KMS-11 (cell line): ENCODE data around the gene MAPK8IP2.

Experiments
- H2AFZ ChIP-seq: fragments of 200-600 bp; sonication (generic); 2 replicates; pipeline ENCODE4 v1.6.1; 2016; ENCODE audit warnings: antibody characterized with exemption, mixed run types, low read depth
- H3K27ac ChIP-seq: fragments of 200-600 bp; sonication (generic); 2 replicates; pipeline ENCODE4 v1.6.1; 2016; ENCODE audit warnings: mild to moderate bottlenecking, mixed run types
- H3K27me3 ChIP-seq: fragments of 200-600 bp; sonication (generic); 2 replicates; pipeline ENCODE4 v1.6.1; 2017; ENCODE audit warnings: mild to moderate bottlenecking, low read depth, mixed run types, moderate library complexity; ENCODE audit not compliant: insufficient read depth
- H3K36me3 ChIP-seq: fragments of 200-600 bp; sonication (generic); 2 replicates; pipeline ENCODE4 v1.6.1; 2017; ENCODE audit warnings: mild to moderate bottlenecking, mixed run types; ENCODE audit not compliant: insufficient read depth
- H3K4me1 ChIP-seq: fragments of 200-600 bp; sonication (generic); 2 replicates; pipeline ENCODE4 v1.6.1; 2016; ENCODE audit warnings: mild to moderate bottlenecking, low read depth, mixed run types; ENCODE audit not compliant: poor library complexity, severe bottlenecking
- H3K4me2 ChIP-seq: fragments of 200-600 bp; sonication (generic); 2 replicates; pipeline ENCODE4 v1.7.0; 2016; ENCODE audit warnings: mild to moderate bottlenecking, mixed run types
- H3K4me3 ChIP-seq: fragments of 200-600 bp; sonication (generic); IDR thresholded peaks from 2 replicates; pipeline ENCODE4 v1.6.1; 2017; ENCODE audit warnings: low read depth, low read length, mixed read lengths; ENCODE audit not compliant: insufficient read depth
- H3K79me2 ChIP-seq: fragments of 200-600 bp; sonication (generic); 2 replicates; pipeline ENCODE4 v1.6.1; 2016; ENCODE audit warnings: low read depth, mixed run types; ENCODE audit not compliant: insufficient read depth
- H3K9ac ChIP-seq: fragments of 200-600 bp; sonication (generic); 2 replicates; pipeline ENCODE4 v1.6.1; 2016; ENCODE audit warnings: mild to moderate bottlenecking, mixed run types
- H4K20me1 ChIP-seq: fragments of 200-600 bp; sonication (generic); 2 replicates; pipeline ENCODE4 v1.6.1; 2016; ENCODE audit warnings: mild to moderate bottlenecking, mixed run types; ENCODE audit not compliant: insufficient read depth
- CTCF ChIP-seq: fragments of 200-600 bp; sonication (generic); conservative IDR thresholded peaks from 2 replicates; pipeline ENCODE4 v1.6.1; 2017; ENCODE audit warnings: low read depth, mild to moderate bottlenecking, antibody characterized with exemption, low read length, moderate library complexity, mixed read lengths

Gene MAPK8IP2

GRCh38 chr22:50582493-50583293, 17.9 kb upstream of the MAPK8IP2 start, which contains the start of gene CHKB:
TSS of gene CHKB (minus strand) at chr22:50582849. CDS start at chr22:50582781, 68 bp downstream.
- no peaks in the 10 kb centered on the region for H3K36me3 ChIP-seq
- peak within 1 kb of the TSS; percentile 64 for H3K27ac ChIP-seq
- no peaks in the 10 kb centered on the region for H3K27me3 ChIP-seq
- H2AFZ ChIP-seq = peak within 1 kb of the TSS; percentile 71
- H4K20me1 ChIP-seq = no peaks in the 10 kb centered on the region
- TF ChIP-seq CTCF = no peak
- H3K79me2 ChIP-seq = no peaks in the 10 kb centered on the region
- H3K9ac ChIP-seq = peak within 1 kb of the TSS; percentile 80
- peak within 1 kb of the TSS; percentile 27 for H3K4me3 ChIP-seq
- peak within 1 kb of the TSS; percentile 57; the same call in 1 of the 2 replicates for H3K4me2 ChIP-seq
- H3K4me1 ChIP-seq = peaks cover 4% of the 10 kb centered on the region

GRCh38 chr22:50583294-50583861, 17.2 kb upstream of the MAPK8IP2 start:
- Histone ChIP-seq H3K4me1 (peaks cover 4% of the 10 kb centered on the region), H3K79me2 (no peaks in the 10 kb centered on the region), H3K27me3 (no peaks in the 10 kb centered on the region), H2AFZ (peak overlapping the region; percentile 49; the same call in 1 of the 2 replicates), H3K27ac (no peak overlapping the region), H3K36me3 (no peaks in the 10 kb centered on the region), H3K9ac (peak overlapping the region; percentile 25; the same call in 1 of the 2 replicates), H3K4me3 (no peak overlapping the region), H4K20me1 (no peaks in the 10 kb centered on the region), H3K4me2 (peak overlapping the region; percentile 48; the same call in 1 of the 2 replicates)
- no peak for TF ChIP-seq CTCF

GRCh38 chr22:50584106-50585096, 16.2 kb upstream of the MAPK8IP2 start:
- no peak overlapping the region for H2AFZ ChIP-seq
- H3K4me1 ChIP-seq = peaks cover 4% of the 10 kb centered on the region
- no peaks in the 10 kb centered on the region for H3K27me3 ChIP-seq
- no peaks in the 10 kb centered on the region for H3K79me2 ChIP-seq
- no peak for TF ChIP-seq CTCF
- H3K9ac ChIP-seq = no peak overlapping the region
- no peak overlapping the region for H3K4me3 ChIP-seq
- no peak overlapping the region for H3K27ac ChIP-seq
- no peaks in the 10 kb centered on the region for H4K20me1 ChIP-seq
- H3K4me2 ChIP-seq = no peak overlapping the region
- H3K36me3 ChIP-seq = no peaks in the 10 kb centered on the region

- H3K27me3 ChIP-seq = no peaks in the 10 kb centered on the region; the same call in 1 of the 2 replicates
- H3K79me2 ChIP-seq = no peaks in the 10 kb centered on the region
- no peaks in the 10 kb centered on the region for H4K20me1 ChIP-seq
- no peak overlapping the region for H3K4me2 ChIP-seq
- no peak for TF ChIP-seq CTCF
- H3K4me3 ChIP-seq = no peak overlapping the region
- peaks cover 4% of the 10 kb centered on the region for H3K4me1 ChIP-seq
- no peak overlapping the region for H3K9ac ChIP-seq
- H2AFZ ChIP-seq = no peak overlapping the region
- no peak overlapping the region for H3K27ac ChIP-seq
- no peaks in the 10 kb centered on the region for H3K36me3 ChIP-seq
Measured at GRCh38 chr22:50585238-50585637, 15.4 kb upstream of the MAPK8IP2 start.
